ENCODE data around the gene TOR2A.

- TF ChIP-seq ZBTB8A (IDR thresholded peaks at IDR 0.05; ENCODE audit: partially characterized antibody) (no peak), TCF7L2 (IDR thresholded peaks at IDR 0.05; ENCODE audit: low read depth, low read length) (no peak), ZNF668 (CRISPR knock-in tag; IDR thresholded peaks at IDR 0.05) (no peak), CTCF (IDR thresholded peaks at IDR 0.05 in 2 of 3, conservative IDR thresholded peaks at IDR 0.05 in 1 of 3; ENCODE audit: insufficient read depth in 2 of 3, low read depth in 1 of 3, low read length in 3 of 3) (peak in 2 of 3 experiments; percentile 29 to 37; a peak in 2 of 6 replicates), ZNF184 (CRISPR knock-in tag; IDR thresholded peaks at IDR 0.05) (no peak), SRSF9 (IDR thresholded peaks at IDR 0.05; ENCODE audit: borderline replicate concordance, low read depth, low read length) (no peak), NCOA2 (IDR thresholded peaks at IDR 0.05; ENCODE audit: partially characterized antibody in 2 of 2) (no peak)
These were observed 27.3 kb downstream of the TOR2A start for GRCh38 chr9:127707766-127708165.
